Measurements from ENCODE around the gene MT1A.
"Not testable (repeated sequence)": the region's sequence is repeated elsewhere in the genome, so short reads cannot be mapped to it uniquely, and the experiment has no call there.

The MT1A gene

DNA sequence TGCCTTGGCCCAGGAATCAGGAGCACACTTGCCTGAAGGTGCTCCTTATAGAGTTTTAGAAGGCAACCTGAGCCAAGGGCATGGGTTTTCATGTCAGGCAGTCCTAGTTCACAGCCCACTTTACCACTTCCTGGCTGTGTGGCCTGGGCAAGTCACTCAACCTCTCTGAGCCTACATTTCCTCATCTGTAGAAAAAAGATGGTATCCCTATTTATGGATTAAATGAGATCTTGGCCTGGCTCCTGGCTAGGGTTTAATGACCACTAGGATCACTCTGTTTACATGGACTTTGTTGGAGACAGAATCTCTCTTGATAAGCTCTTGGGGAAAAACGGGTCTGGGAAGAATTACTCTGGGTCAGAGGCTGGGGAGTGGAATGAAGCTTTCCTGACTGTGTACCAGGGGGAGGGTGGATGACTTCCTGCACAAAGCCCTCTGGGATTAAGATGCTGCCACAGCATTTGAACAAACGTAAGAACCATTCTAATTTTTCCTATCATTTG is 27.8 kb upstream of the MT1A start:
- no peak for DNase-seq

DNA sequence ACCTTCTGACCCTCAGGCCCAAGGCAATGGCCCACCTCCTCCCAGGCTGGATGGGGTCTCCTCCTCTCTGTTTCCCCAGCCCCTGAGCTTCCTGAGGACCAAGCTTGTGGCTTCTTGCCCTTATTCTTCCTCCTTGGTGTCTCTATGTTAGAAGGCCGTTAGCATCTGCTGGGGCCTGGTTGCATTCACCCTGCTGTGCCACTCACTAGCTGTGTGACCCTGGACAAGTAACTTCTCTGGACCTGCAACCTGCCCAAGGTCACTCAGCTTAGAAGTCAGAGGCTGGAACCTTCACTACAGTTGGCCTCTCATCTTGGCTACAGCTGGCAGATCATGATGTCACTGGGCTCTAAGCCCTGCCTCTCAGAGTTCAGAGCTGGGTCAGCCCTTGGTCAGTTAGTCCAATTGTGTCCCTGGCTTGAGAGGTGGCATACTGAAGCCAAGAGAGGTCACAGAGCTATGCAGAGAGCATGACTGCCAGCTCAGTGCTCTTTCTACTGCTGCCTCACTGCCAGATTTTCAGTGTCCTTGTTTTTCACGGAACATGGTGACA is 27.1 kb upstream of the MT1A start:
- no peak for DNase-seq

DNA sequence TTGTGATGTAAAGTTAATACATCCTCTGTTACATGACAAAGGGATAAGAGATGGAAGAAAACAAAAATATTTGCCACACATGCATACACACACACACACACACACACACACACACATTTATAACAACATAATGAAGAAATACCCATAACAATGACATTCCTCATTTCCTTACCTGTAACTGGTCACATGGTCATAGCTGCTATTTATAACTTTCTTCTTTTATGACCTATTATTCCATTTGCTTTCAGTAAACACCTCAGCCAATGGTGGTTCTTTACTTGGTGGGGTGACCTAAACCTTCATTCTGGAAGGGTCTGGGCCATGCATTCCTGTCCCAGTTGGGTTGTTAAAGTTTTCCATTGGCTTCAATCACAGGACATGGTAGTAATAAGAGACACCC is 24.8 kb upstream of the MT1A start:
- no peak for DNase-seq

DNA sequence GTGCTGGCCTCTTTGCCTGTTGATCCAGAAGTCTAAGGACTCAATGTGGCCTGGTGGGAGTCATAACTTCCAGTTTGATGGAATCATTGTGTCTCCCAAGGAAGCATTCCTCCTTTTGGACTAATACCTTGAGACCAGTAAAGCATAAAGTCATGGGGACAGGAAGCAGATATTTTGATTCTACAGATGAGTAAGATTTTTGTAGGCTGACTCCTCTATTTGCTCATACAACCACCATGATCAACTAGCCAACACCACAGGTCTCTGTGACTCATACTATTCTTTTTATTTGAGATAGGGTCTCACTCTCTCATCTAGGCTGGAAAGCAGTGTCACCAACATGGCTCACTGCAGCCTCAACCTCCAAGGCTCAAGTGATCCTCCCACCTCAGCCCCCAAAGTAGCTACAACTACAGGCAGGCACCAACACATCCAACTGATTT is 23.9 kb upstream of the MT1A start:
- no peak for DNase-seq

- DNase-seq: no peak
These were observed 23.1 kb upstream of the MT1A start for GRCh38 chr16:56615353-56615752.

GRCh38 chr16:56616608-56617211 is 21.8 kb upstream of the MT1A start:
- DNase-seq: no peak

- DNase-seq: no peak
These were observed 21.0 kb upstream of the MT1A start for GRCh38 chr16:56617212-56618085.

DNA sequence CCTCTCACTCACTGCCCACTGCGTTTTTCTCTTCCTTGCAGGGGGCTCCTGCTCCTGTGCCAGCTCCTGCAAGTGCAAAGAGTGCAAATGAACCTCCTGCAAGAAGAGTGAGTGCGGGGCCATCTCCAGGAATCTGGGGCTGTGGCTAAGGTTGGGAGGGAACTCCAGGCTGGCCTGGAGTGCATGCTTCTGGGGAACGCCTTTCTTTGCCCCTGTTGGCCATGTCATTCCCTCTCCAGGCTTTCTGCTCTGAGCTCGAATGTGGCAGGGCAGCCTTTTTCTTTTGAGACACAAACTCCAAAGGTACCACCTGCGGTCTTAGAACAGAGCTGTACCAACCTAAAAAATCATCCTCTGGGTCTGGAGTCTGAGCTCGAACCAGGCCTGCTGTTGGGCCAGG is 20.3 kb upstream of the MT1A start:
- DNase-seq: no peak

DNA sequence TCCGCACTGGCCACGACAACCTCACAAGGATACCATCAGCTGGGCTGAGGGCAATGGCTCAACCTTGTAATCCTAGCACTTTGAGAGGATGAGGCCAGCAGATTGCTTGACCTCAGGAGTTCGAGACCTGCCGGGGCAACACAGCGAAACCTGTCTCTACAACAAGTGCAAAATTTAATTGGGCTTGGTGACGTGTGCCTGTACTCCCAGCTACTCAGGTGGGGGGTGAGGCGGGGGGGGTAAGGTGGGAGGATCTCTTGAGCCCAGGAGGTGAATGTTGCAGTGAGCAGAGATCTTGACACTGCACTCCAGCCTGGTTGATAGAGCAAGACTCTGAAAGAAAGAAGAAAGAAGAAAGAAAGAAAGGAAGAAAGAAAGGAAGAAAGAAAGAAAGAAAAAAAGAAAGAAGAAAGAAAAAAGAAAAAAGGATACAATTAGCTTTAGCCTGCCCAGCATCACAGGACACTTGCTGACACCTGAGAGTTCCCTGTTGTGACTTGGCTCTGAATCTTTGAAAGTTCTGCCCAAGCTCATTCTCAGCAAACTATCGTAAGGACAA is 18.0 kb upstream of the MT1A start:
- DNase-seq: no peak

DNA sequence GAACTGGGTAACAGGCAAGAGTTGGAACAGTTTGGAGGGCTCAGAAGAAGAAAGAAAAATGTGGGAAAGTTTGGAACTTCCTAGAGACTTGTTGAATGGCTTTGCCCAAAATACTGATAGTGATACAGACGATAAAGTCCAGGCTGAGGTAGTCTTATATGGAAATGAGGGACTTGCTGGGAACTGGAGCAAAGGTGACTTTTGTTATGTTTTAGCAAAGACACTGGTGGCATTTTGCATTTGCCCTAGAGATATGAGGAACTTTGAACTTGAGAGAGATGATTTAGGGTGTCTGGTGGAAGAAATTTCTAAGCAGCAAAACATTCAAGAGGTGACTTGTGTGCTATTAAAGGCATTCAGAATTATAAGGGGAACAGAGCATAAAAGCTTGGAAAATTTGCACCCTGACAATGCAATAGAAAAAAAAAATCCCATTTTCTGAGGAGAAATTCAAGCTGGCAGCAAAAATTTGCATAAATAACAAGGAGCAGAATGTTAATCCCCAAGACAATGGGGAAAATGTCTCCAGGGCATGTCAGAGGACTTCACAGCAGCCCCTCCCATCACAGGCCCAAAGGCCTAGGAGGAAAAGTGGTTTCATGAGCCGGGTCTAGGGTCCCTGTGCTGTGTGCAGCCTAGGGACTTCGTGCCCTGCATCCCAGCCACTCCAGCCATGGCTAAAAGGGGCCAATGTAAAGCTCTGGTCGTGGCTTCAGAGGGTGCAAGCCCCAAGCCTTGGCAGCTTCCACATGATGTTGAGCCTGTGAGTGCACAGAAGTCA is 16.6 kb upstream of the MT1A start:
- not testable (repeated sequence) for DNase-seq

GRCh38 chr16:56623184-56623583 is 15.3 kb upstream of the MT1A start:
- DNase-seq: not testable (repeated sequence)

- no peak for DNase-seq
These were observed 14.8 kb upstream of the MT1A start for GRCh38 chr16:56623637-56624036.

DNA sequence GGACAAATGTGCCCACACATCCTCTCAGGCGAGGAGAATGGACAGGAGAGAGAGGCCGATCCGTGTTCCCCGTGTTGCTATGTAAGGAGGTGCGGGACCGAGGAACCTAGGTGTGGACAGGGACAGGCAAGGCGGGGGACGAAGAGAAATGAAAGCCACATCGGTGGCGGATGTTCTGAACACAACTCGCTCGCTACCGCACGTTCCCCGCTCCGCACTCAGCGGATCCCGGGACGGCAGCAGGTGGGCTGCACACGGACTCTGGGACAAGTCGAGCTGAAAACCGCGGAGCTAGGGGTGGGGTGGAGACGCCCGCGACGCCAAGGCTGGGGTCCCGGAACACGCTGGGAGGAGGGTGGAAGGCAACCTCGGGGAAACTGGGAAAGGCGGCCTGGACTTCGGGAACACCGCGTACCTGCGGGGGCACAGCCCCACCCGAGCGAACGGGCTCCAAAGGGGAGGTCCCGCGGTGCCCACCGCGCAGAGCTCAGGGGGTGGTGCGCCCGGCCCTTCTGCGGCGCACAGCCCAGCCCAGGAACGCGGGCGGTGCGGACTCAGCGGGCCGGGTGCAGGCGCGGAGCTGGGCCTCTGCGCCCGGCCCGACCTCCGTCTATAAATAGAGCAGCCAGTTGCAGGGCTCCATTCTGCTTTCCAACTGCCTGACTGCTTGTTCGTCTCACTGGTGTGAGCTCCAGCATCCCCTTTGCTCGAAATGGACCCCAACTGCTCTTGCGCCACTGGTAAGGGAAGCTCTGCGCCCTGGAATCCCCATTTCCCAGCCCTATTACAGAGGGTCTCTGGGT is 13.1 kb upstream of the MT1A start, which contains the start of gene MT1E:
MT1E (plus strand) TSS at position 642 of the 803 bp plus-strand sequence; CDS start at position 713, 71 bp downstream.
- DNase-seq: no peak

- no peak for DNase-seq
These were observed 12.4 kb upstream of the MT1A start for GRCh38 chr16:56625943-56626654.

GRCh38 chr16:56626685-56627084 is 11.8 kb upstream of the MT1A start:
- DNase-seq: no peak

DNA sequence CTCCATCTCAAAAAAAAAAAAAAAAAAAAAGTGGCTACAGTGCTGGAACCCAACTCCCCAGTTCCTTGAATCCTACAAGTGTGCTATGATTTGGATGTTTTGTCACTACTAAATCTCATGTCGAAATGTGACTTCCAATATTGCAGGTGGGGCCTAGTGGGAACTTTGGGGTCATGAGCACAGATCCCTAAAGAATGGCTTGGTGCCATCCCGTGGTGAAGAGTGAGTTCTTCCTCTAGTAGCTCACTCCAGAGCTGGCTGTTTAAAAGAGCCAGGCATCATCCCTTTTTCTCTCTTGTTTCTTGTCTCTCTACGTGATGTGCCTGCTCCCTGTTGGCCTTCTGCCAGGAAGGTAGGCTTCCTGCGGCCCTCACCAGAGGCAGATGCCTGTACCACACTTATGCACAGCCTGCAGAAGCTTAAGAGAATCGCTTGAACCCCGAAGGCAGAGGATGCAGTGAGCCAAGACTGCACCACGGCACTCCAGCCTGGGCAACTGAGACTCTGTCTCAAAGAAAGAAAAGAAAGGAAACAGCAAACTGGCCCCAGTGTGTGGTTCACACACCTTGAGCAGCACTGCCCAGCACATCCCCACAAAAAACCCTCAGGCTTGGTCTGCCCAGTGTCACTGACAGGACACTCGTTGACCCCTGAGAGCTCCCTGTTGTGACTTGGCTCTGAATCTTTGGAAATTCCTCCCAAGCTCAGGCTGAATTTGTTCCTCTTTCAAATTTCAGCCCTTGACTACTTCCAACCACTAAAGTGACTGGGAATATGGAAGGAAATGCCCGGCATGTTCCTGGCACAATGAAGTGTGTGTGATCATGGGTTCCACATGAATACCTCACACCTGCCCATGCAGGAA is 9.7 kb upstream of the MT1A start:
- DNase-seq: no peak

GRCh38 chr16:56629531-56629930 is 8.9 kb upstream of the MT1A start:
- DNase-seq: no peak

- no peak for DNase-seq
These were observed 8.3 kb upstream of the MT1A start for GRCh38 chr16:56630134-56630533.

GRCh38 chr16:56631197-56631596 is 7.3 kb upstream of the MT1A start:
- no peak for DNase-seq

GRCh38 chr16:56631832-56632155 is 6.7 kb upstream of the MT1A start:
- DNase-seq: no peak

All from NCI-H1417 treated with DMSO at 0.1 percent for 48 hours (cell line).